ENCODE data around the gene SULT1C3.

The SULT1C3 gene

GRCh38 chr2:108239786-108240185 is at the start of gene SULT1C3:
Gene SULT1C3 (plus strand): TSS chr2:108239968. CDS start chr2:108247195, 7,227 bp downstream.
- DNase-seq, result no peak

GRCh38 chr2:108193251-108193650 is 46.5 kb upstream of the SULT1C3 start:
- DNase-seq, result no peak

GRCh38 chr2:108194409-108195132 is 45.2 kb upstream of the SULT1C3 start:
- DNase-seq, result peak; percentile 0

- no peak for DNase-seq
These were observed 44.7 kb upstream of the SULT1C3 start for GRCh38 chr2:108195133-108195439.

- DNase-seq, result no peak
These were observed 40.0 kb upstream of the SULT1C3 start for GRCh38 chr2:108199726-108200125.

GRCh38 chr2:108200569-108200968 is 39.2 kb upstream of the SULT1C3 start:
- DNase-seq, result no peak

- DNase-seq, result no peak
These were observed 27.1 kb upstream of the SULT1C3 start for GRCh38 chr2:108212671-108213070.

GRCh38 chr2:108215794-108216211 is 24.0 kb upstream of the SULT1C3 start:
- no peak for DNase-seq

- DNase-seq, result no peak
These were observed 22.6 kb upstream of the SULT1C3 start for GRCh38 chr2:108217211-108217610.

- DNase-seq, result no peak
These were observed 20.1 kb upstream of the SULT1C3 start for GRCh38 chr2:108219688-108220087.

GRCh38 chr2:108220191-108220590 is 19.6 kb upstream of the SULT1C3 start:
- DNase-seq, result no peak

- no peak for DNase-seq
These were observed 18.7 kb upstream of the SULT1C3 start for GRCh38 chr2:108220942-108221541.

- no peak for DNase-seq
These were observed 17.5 kb upstream of the SULT1C3 start for GRCh38 chr2:108222261-108222660.

GRCh38 chr2:108223573-108223972 is 16.2 kb upstream of the SULT1C3 start:
- DNase-seq, result no peak

GRCh38 chr2:108224022-108224421 is 15.7 kb upstream of the SULT1C3 start:
- DNase-seq, result no peak

- DNase-seq, result no peak
These were observed 13.2 kb upstream of the SULT1C3 start for GRCh38 chr2:108226564-108226963.

- no peak for DNase-seq
These were observed 11.8 kb upstream of the SULT1C3 start for GRCh38 chr2:108228006-108228405.

- no peak for DNase-seq
These were observed 11.2 kb upstream of the SULT1C3 start for GRCh38 chr2:108228537-108228936.

GRCh38 chr2:108229875-108230274 is 9.9 kb upstream of the SULT1C3 start:
- no peak for DNase-seq

GRCh38 chr2:108235577-108235976 is 4.2 kb upstream of the SULT1C3 start:
- no peak for DNase-seq

- DNase-seq, result no peak
These were observed 3.0 kb upstream of the SULT1C3 start for GRCh38 chr2:108236676-108237335.

GRCh38 chr2:108240966-108241365 is 1.2 kb downstream of the SULT1C3 start:
- no peak for DNase-seq

GRCh38 chr2:108243566-108243965 is 3.8 kb downstream of the SULT1C3 start:
- no peak for DNase-seq

GRCh38 chr2:108244667-108245414 is 5.1 kb downstream of the SULT1C3 start:
- no peak for DNase-seq

All from activated CD4-positive, alpha-beta T cell treated with anti-CD3 and anti-CD28 coated beads, Interleukin-2, amount 50 U/mL, for 16 hours (primary cell).